Activated CD8-positive, alpha-beta T cell treated with anti-CD3 and anti-CD28 coated beads for 36 hours (primary cell): Measurements from ENCODE around the gene LDAF1. TPM values are rescaled to one million over a fixed set of nuclear protein-coding genes. Genes with fewer than 3 reads are reported as not detected.

Experiments
- ATAC-seq: fragments of 200-7000 bp; cut with Tn5 transposase; one replicate; pipeline ENCODE4 v1.10.0; 2021; ENCODE audit warnings: mild to moderate bottlenecking, moderate library complexity
- CTCF ChIA-PET: fragments of 350-600 bp; sonication (Branson Sonifier 250); formaldehyde crosslinking; loops from one replicate; lab custom pipeline; 2021; ENCODE audit warnings: antibody characterized with exemption; lab: Charles Lee
- POLR2A ChIA-PET: fragments of 350-600 bp; sonication (Branson Sonifier 250); formaldehyde crosslinking; loops from one replicate; lab custom pipeline; 2021; ENCODE audit warnings: antibody characterized with exemption; lab: Charles Lee
- DNase-seq: peaks from one replicate; pipeline ENCODE4 v3.0.0-alpha.2; 2020
- H3K27ac Mint-ChIP-seq: one replicate; pipeline ENCODE4 v1.8.0; 2021; ENCODE audit warnings: mild to moderate bottlenecking, mixed read lengths
- H3K27me3 Mint-ChIP-seq: one replicate; pipeline ENCODE4 v1.8.0; 2021; ENCODE audit warnings: mixed read lengths
- H3K36me3 Mint-ChIP-seq: one replicate; pipeline ENCODE4 v1.8.0; 2021; ENCODE audit warnings: low read depth, mixed read lengths
- H3K4me1 Mint-ChIP-seq: one replicate; pipeline ENCODE4 v1.8.0; 2021; ENCODE audit warnings: low read depth, mixed read lengths
- H3K4me3 Mint-ChIP-seq: one replicate; pipeline ENCODE4 v1.8.0; 2021; ENCODE audit warnings: mild to moderate bottlenecking, moderate library complexity, mixed read lengths
- H3K9me3 Mint-ChIP-seq: one replicate; pipeline ENCODE4 v1.8.0; 2021; ENCODE audit warnings: mixed read lengths
- CTCF ChIP-seq: fragments of 200-600 bp; IDR thresholded peaks from one replicate; pipeline ENCODE4 v1.8.0; 2022; ENCODE audit warnings: antibody characterized with exemption, mild to moderate bottlenecking
- intact Hi-C: fragments of 100-400 bp; cut with micrococcal nuclease; formaldehyde crosslinking; loops from one replicate; pipeline ENCODE4 v1.10.0; 2022
- total RNA-seq, 2 experiments: library from RNA; stranded (reverse); gene quantifications; one replicate each; pipeline ENCODE4 v1.2.3, GENCODE V29; 2021

Gene LDAF1
- total RNA-seq, 2 experiments from 2014 or later, result 10.3 to 12.6 TPM

DNA sequence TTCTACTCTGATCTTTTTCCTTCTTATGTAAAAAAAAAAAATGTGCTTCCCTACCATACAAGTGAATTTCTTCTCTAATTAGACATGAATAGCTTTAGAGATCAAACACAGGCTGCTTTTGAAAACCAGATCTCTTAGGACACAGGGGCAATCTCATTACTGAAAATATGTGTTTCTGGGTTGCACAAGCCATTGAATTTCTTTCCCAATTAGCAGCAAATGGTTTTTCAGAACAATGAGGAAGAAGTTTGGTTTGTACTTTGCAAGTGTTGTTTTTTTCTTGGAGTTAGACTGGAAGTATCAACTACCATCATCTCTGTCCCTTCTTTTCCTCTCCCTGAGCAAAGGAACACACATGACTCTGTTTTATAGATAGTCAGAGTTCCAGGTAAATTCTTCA lies 69.4 kb downstream of the LDAF1 start:
- peaks cover 46% of the 10 kb centered on the region for H3K27me3 Mint-ChIP-seq
- ChIA-PET CTCF (no interaction called here), POLR2A (interaction anchor here (0.6 kb wide), 1 partner anchor 1463 kb away, joined by 3 read pairs; no protein-coding TSS in a partner anchor)
- intact Hi-C loops, result no loop called here
- no peaks in the 10 kb centered on the region for H3K9me3 Mint-ChIP-seq
- no peak for TF ChIP-seq CTCF
- no peak overlapping the region for H3K4me3 Mint-ChIP-seq
- no peaks in the 10 kb centered on the region for H3K36me3 Mint-ChIP-seq
- ATAC-seq, result no peak
- H3K27ac Mint-ChIP-seq, result no peak overlapping the region
- peaks cover 7% of the 10 kb centered on the region for H3K4me1 Mint-ChIP-seq
- no peak for DNase-seq

- no peak for ATAC-seq
- H3K36me3 Mint-ChIP-seq, result no peaks in the 10 kb centered on the region
- intact Hi-C loops, result no loop called here
- H3K4me3 Mint-ChIP-seq, result no peak overlapping the region
- H3K9me3 Mint-ChIP-seq, result no peaks in the 10 kb centered on the region
- TF ChIP-seq CTCF, result no peak
- H3K4me1 Mint-ChIP-seq, result peaks cover 7% of the 10 kb centered on the region
- H3K27me3 Mint-ChIP-seq, result peaks cover 45% of the 10 kb centered on the region
- ChIA-PET POLR2A (interaction anchor here (0.6 kb wide), 1 partner anchor 1463 kb away, joined by 3 read pairs; no protein-coding TSS in a partner anchor), CTCF (no interaction called here)
- no peak for DNase-seq
- no peak overlapping the region for H3K27ac Mint-ChIP-seq
Measured at GRCh38 chr16:21228361-21228872, 69.9 kb downstream of the LDAF1 start.

Other genes with a start within 250 kb of the LDAF1 start
- gene DNAH3, start 7.8 kb upstream of the LDAF1 start, total RNA-seq, result under 1 TPM in 1 of 2 experiments, not detected in 1; 0.02 TPM
- not detected for gene ZP2, start 52.9 kb downstream of the LDAF1 start, total RNA-seq
- not detected for gene ANKS4B, start 75.0 kb downstream of the LDAF1 start, total RNA-seq
- gene CRYM, start 119.6 kb downstream of the LDAF1 start, total RNA-seq, result not detected